Activated CD8-positive, alpha-beta T cell treated with anti-CD3 and anti-CD28 coated beads for 36 hours (primary cell): ENCODE data around the gene PARD3. TPM values are rescaled to one million over a fixed set of nuclear protein-coding genes. Genes with fewer than 3 reads are reported as not detected.

Source experiments
- ATAC-seq: fragments of 200-7000 bp; cut with Tn5 transposase; one replicate; pipeline ENCODE4 v1.10.0; 2021; ENCODE audit warnings: mild to moderate bottlenecking, moderate library complexity
- CTCF ChIA-PET: fragments of 350-600 bp; sonication (Branson Sonifier 250); formaldehyde crosslinking; loops from one replicate; lab custom pipeline; 2021; ENCODE audit warnings: antibody characterized with exemption; lab: Charles Lee
- POLR2A ChIA-PET: fragments of 350-600 bp; sonication (Branson Sonifier 250); formaldehyde crosslinking; loops from one replicate; lab custom pipeline; 2021; ENCODE audit warnings: antibody characterized with exemption; lab: Charles Lee
- DNase-seq: peaks from one replicate; pipeline ENCODE4 v3.0.0-alpha.2; 2020
- H3K27ac Mint-ChIP-seq: one replicate; pipeline ENCODE4 v1.8.0; 2021; ENCODE audit warnings: mild to moderate bottlenecking, mixed read lengths
- H3K27me3 Mint-ChIP-seq: one replicate; pipeline ENCODE4 v1.8.0; 2021; ENCODE audit warnings: mixed read lengths
- H3K36me3 Mint-ChIP-seq: one replicate; pipeline ENCODE4 v1.8.0; 2021; ENCODE audit warnings: low read depth, mixed read lengths
- H3K4me1 Mint-ChIP-seq: one replicate; pipeline ENCODE4 v1.8.0; 2021; ENCODE audit warnings: low read depth, mixed read lengths
- H3K4me3 Mint-ChIP-seq: one replicate; pipeline ENCODE4 v1.8.0; 2021; ENCODE audit warnings: mild to moderate bottlenecking, moderate library complexity, mixed read lengths
- H3K9me3 Mint-ChIP-seq: one replicate; pipeline ENCODE4 v1.8.0; 2021; ENCODE audit warnings: mixed read lengths
- CTCF ChIP-seq: fragments of 200-600 bp; IDR thresholded peaks from one replicate; pipeline ENCODE4 v1.8.0; 2022; ENCODE audit warnings: antibody characterized with exemption, mild to moderate bottlenecking
- intact Hi-C: fragments of 100-400 bp; cut with micrococcal nuclease; formaldehyde crosslinking; loops from one replicate; pipeline ENCODE4 v1.10.0; 2022
- total RNA-seq, 2 experiments: library from RNA; stranded (reverse); gene quantifications; one replicate each; pipeline ENCODE4 v1.2.3, GENCODE V29; 2021

PARD3 gene
- total RNA-seq, 2 experiments from 2014 or later, result 1.6 to 2.0 TPM

DNA sequence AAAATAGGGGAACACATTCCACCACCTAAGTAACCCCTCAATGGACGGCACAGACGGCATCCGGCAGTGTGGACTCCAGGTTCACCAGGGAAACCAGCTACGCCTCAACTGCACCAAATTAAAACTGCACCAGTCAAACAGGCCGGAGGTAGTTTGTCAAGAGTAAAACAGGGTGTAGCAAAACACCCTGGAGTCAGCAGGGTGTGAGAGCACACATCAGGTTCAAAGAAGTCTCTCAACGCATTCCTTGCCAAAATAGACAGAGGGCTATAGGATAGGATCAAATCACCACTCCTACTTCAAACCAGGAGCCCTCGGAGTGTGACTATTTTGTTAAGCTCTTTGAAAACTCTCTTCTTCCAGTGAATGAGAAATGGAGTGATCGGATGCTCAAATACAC lies 135.9 kb downstream of the PARD3 start:
- H3K36me3 Mint-ChIP-seq, result no peaks in the 10 kb centered on the region
- ChIA-PET POLR2A (no interaction called here), CTCF (interaction anchor here (1.6 kb wide), 1 partner anchor 41 kb away, joined by 3 read pairs; no protein-coding TSS in a partner anchor)
- H3K9me3 Mint-ChIP-seq, result no peaks in the 10 kb centered on the region
- no peak overlapping the region for H3K27ac Mint-ChIP-seq
- no peak for ATAC-seq
- intact Hi-C loops, result loop anchor here (10.0 kb wide), 1 partner anchor 136 kb away; the partner anchor contains the start of gene PARD3
- H3K4me1 Mint-ChIP-seq, result no peaks in the 10 kb centered on the region
- H3K4me3 Mint-ChIP-seq, result no peak overlapping the region
- no peak for DNase-seq
- H3K27me3 Mint-ChIP-seq, result no peaks in the 10 kb centered on the region
- TF ChIP-seq CTCF, result no peak

- Mint-ChIP-seq H3K4me1 (no peaks in the 10 kb centered on the region), H3K36me3 (no peaks in the 10 kb centered on the region), H3K9me3 (no peaks in the 10 kb centered on the region), H3K4me3 (no peak overlapping the region), H3K27ac (no peak overlapping the region), H3K27me3 (no peaks in the 10 kb centered on the region)
- ChIA-PET CTCF (no interaction called here), POLR2A (no interaction called here)
- intact Hi-C loops, result loop anchor here (10.0 kb wide), 1 partner anchor 137 kb away; the partner anchor contains the start of gene PARD3
- DNase-seq (no peak), ATAC-seq (no peak)
- no peak for TF ChIP-seq CTCF
Observed at GRCh38 chr10:34677591-34677990, 137.5 kb downstream of the PARD3 start.

DNA sequence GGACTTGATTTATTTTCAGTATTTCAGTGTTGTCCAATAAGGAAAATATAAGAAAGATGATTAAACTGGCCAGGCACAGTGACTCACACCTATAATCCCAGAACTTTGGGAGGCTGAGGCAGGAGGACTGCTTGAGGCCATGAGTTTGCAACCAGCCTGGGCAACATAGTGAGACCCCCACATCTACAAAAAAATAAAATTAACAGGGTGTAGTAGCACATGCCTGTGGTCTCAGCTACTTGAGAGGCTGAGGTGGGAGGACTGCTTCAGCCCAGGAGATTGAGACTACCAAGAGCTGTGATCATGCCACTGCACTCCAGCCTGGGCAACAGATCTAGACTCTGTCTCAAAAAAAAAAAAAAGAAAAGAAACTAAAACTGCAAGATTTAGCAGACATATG lies 138.0 kb downstream of the PARD3 start:
- ChIA-PET CTCF (no interaction called here), POLR2A (no interaction called here)
- Mint-ChIP-seq H3K9me3 (no peaks in the 10 kb centered on the region), H3K27me3 (no peaks in the 10 kb centered on the region), H3K27ac (no peak overlapping the region), H3K4me3 (no peak overlapping the region), H3K36me3 (no peaks in the 10 kb centered on the region), H3K4me1 (no peaks in the 10 kb centered on the region)
- intact Hi-C loops, result loop anchor here (10.0 kb wide), 1 partner anchor 138 kb away; the partner anchor contains the start of gene PARD3
- no peak for TF ChIP-seq CTCF
- DNase-seq (no peak), ATAC-seq (no peak)

DNA sequence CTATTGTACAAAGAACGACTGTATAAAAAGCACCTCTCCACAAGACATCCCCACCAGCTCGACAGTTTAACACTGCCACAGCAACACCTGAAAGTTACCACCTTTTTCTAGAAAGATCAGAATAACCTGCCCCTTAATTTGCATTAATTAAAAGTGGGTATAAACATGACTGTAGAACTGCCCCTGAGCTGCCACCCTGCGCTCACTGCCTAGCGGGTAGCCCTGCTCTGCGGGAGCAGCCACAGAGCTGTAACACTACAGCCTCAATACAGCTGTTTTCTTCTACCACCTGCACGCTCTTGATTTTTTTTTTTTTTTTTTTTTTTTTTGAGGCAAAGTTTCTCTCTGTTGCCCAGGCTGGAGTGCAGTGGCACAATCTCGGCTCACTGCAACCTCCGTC lies 140.9 kb downstream of the PARD3 start:
- Mint-ChIP-seq H3K27ac (no peak overlapping the region), H3K4me3 (no peak overlapping the region), H3K27me3 (no peaks in the 10 kb centered on the region), H3K36me3 (no peaks in the 10 kb centered on the region), H3K9me3 (no peaks in the 10 kb centered on the region), H3K4me1 (no peaks in the 10 kb centered on the region)
- ATAC-seq (no peak), DNase-seq (no peak)
- ChIA-PET CTCF (interaction anchor here (1.0 kb wide), 1 partner anchor 9 kb away, joined by 3 read pairs; no protein-coding TSS in a partner anchor), POLR2A (no interaction called here)
- intact Hi-C loops, result loop anchor here (10.0 kb wide), 1 partner anchor 141 kb away; the partner anchor contains the start of gene PARD3
- TF ChIP-seq CTCF, result no peak

GRCh38 chr10:34670081-34670480 lies 145.0 kb downstream of the PARD3 start:
- POLR2A ChIA-PET, result no interaction called here
- no peaks in the 10 kb centered on the region for H3K4me1 Mint-ChIP-seq
- ATAC-seq (no peak), DNase-seq (no peak)
- no peak for TF ChIP-seq CTCF
- intact Hi-C loops, result loop anchor here (10.0 kb wide), 1 partner anchor 145 kb away; the partner anchor contains the start of gene PARD3
- no peaks in the 10 kb centered on the region for H3K36me3 Mint-ChIP-seq
- no peaks in the 10 kb centered on the region for H3K9me3 Mint-ChIP-seq
- no peak overlapping the region for H3K4me3 Mint-ChIP-seq
- CTCF ChIA-PET, result no interaction called here
- H3K27me3 Mint-ChIP-seq, result peaks cover 1% of the 10 kb centered on the region
- H3K27ac Mint-ChIP-seq, result no peak overlapping the region
